NCI-H1694 treated with DMSO at 0.1 percent for 48 hours (cell line): ENCODE results near the gene SLC41A1.

Experiments
- DNase-seq: peaks from one replicate; lab custom pipeline; 2025; lab: John Stamatoyannopoulos, UW

Gene SLC41A1

DNA sequence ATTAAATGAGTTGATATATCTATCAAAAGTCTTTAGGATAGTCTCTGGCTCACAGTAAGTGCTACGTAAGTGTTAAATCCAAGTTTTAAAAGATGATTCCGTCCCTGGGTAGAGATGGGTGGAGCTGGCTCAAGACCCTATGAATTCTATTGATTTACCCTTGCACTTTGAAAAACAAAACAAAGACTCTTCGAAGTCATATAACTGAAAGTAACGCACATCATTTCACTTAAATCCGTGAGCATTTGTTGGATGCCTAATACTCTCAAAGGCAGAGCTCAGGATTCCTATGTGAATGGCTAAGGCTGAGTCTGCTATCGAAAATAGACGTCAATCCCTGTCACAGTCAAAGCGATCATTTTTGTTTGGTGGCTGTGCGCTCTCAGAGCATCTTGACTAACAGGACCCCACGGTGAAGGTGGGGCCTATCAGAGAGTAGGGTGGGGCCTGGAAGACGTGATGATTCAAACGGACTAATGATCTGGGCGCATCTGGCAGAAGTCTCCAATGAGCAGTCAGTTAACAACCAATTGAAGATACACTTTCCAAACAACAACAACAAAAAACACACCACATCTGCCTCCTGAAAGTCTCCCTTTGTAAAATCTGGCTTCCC, 61.9 kb downstream of the SLC41A1 start:
- no peak for DNase-seq

DNA sequence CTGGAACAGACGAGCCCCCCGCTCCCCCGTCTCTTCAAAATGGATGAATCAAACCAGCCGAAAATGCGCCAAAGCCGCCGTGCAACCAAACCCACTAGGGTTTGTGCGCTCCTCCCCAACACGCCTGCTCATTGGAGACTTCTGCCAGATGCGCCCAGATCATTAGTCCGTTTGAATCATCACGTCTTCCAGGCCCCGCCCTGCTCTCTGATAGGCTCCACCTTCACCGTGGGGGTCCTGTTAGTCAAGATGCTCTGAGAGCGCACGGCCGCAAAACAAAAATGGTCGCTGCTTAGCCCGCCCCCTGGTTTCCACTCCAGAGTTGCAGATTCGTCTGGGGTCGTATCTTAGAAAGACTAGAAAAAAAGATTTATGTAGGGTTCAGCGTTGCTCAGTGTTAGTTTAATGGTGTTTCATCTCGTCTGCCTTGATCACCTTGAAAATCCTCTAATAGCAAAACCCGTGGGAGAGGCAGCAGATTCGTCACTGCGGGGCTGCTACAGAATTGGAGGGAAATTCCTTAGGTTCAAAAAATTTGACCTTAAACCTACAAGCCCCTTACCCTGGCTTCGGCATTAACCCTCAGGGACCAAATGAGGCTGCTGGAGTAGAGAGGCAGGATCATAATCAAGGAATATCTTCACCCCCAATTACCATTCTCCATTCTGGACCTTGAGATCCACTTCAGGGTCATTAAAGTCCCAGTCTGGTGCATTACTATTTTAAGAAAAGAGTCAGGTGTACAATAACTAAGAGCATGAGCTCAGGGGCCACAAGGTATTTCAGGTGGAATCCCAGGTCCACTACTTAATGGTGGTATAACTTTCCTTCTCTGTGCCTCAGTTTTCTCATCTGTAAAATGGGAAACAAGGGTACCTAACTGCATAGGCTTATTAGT, 62.6 kb downstream of the SLC41A1 start, which contains the start of gene NUCKS1:
Gene NUCKS1, minus strand, starts transcription at position 45 of the 898 bp plus-strand sequence. CDS start 209 bp downstream, outside the sequence.
- peak; percentile 98 for DNase-seq

DNA sequence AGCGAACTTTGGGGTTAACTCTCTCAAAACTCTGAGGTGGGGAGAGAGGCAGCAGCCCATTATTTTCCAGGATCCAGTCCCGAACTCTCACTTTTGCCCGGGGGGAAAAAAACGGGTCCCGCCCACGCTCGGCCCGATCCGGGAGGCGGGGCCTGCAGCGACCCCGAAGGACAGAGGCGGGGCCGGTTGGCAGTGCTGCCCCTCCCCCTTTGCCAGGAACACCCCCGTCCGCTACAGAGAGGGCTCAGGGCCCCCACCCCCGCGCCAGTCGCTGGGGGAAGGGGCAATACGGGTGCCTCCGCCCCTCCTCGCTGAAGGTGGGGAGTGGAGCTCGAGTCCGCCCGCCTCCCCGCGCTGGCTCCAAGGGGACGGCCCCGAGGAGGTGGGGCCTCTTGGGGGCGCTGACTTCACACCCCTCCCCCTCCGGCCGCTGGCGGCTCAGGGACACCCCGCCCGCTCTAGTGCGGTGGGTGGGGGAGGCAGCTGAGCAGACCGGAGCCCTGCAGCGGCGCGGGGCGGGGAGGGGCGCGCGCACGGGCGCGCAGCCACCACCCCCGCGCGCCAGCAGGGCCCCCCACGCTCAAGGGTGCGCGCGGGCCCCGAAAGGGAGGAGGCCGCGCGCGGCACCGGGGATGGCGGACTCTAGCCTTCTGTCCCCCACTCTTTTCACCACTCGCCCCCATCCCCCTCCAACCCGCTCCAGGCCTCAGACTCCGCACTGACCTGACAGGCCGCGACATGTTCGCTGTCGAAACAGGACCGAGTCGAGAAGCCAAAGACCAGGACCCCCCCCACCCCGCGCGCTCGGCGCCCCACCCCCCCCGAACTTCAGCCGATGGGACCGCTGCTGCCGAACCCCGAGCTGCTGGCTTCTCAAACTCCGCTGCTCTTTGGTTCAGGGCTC, 63.5 kb downstream of the SLC41A1 start:
- DNase-seq, result peak; percentile 84

DNA sequence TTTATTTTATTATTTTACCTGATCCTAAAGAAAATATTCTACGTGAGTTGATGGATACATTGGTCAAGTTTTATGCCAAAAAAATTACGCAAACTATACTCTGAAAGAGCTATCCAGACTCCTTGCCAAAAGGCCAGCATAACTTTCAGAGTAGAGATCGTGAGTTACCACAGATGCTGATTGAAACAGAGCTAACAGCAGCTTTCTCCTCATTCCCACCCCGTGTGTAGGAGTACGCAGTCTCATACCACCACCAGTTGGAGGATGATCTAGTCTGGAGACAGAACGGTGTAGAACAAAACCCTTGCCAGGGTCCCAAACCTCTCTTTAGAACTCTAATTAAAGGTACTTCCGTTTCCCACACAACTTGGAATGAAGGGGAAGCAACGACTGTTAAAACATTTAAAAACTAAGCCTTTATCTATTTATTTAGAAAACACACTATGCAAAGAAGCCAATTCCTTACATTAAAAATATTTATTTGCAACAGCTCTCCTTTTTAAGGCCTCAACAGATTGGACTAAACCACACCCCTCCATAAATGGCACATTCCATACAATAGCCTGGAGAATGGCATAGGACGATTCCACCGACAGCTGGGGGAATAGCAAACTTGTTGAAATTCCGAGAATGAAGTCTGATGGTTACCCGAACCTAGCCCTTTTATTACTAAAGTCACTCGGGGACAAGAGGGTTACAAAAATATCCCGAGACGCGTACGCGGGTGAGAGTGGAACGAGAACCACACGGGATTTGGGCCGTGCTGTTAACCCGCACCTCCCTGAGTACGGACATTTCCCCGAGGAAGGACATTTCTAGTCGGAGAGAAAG, 64.4 kb downstream of the SLC41A1 start:
- DNase-seq, result peak; percentile 59

DNA sequence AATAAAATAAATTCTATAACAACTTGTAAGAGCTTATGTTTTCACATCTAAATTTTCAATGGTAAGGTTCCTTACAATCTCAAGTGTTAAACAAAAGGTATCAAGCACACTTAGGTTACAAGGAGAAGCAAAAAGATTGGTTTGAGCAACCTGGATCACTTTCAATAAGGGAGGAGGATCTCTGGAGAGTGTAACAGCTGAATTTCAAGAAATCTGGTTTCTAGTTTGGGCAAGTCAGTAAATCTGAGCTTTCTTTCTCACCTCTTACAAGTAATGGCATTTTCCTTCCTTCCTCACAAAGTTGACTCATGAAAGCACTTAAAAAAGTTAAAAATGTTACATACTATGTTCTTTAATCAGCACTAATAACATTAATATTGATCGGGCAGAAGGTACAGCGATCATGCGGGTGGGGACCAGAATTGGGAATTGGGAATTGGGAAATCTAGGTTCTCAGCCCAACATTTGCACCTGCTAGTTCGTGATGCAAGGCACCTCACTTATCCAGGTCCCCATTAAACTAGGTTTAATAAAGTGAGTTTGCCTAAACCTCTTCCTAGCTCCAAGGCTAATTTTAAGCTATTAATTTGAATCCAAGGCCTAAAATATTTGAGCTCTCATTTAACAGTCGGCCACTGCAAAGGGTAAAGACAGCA, 66.1 kb downstream of the SLC41A1 start:
- DNase-seq, result no peak

- DNase-seq, result no peak
Observed at GRCh38 chr1:205744403-205744802, 68.6 kb downstream of the SLC41A1 start.

GRCh38 chr1:205743977-205744376, 69.0 kb downstream of the SLC41A1 start:
- no peak for DNase-seq

DNA sequence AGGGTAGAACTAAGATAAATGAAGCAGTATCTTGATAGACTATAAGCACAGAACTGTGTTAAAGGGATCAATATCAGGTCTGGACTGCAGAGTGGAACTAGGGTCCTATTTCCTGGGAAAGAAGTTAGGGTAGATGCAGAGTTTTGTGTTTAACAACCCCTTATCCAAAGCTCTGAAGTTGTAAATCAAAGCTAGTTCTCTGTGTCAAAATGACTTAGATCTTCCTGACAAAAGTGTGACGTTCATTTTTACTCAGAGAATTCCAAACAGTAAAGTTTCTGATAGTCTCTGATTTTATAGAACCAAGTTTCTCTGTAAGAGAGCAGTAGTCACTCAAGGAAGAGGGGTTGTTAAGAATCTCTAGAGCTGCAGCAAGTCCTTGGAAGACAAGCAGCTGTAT, 71.3 kb downstream of the SLC41A1 start:
- no peak for DNase-seq

DNA sequence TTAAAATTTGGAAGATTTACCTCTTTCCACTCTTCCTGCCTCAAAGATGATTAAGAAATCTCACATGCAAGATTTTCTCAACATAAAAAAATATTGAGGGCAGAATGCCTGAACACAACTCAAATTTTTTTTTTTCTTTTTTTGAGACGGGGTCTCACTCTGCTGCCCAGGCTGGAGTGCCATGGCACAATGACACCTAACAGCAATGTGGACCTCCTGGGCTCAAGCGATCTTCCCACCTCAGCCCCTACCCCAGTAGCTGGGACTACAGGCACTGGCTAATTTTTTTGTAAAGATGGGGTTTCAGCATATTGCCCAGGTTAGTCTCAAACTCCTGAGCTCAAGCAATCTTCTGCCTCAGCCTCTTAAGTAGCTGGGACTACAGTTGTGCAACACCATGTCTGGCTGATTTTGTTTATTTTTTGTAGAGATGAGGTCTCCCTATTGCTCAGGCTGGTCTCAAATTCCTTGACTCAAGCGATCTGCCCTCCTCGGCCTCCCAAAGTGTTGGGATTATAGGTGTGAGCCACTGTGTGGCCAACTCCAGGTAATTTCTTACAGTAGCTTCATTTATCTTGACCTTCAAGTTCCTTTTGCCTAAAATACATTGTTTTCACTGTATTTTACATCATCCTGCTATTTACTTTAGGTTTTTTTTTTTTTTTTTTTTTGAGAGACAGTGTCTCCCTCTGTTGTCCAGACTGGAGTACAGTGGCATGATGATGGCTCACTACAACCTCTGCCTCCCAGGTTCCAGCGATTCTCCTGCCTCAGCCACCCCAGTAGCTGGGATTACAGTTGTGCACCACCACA, 73.4 kb downstream of the SLC41A1 start:
- no peak for DNase-seq
